Measurements from ENCODE around the gene ERCC2.

The ERCC2 gene

DNA sequence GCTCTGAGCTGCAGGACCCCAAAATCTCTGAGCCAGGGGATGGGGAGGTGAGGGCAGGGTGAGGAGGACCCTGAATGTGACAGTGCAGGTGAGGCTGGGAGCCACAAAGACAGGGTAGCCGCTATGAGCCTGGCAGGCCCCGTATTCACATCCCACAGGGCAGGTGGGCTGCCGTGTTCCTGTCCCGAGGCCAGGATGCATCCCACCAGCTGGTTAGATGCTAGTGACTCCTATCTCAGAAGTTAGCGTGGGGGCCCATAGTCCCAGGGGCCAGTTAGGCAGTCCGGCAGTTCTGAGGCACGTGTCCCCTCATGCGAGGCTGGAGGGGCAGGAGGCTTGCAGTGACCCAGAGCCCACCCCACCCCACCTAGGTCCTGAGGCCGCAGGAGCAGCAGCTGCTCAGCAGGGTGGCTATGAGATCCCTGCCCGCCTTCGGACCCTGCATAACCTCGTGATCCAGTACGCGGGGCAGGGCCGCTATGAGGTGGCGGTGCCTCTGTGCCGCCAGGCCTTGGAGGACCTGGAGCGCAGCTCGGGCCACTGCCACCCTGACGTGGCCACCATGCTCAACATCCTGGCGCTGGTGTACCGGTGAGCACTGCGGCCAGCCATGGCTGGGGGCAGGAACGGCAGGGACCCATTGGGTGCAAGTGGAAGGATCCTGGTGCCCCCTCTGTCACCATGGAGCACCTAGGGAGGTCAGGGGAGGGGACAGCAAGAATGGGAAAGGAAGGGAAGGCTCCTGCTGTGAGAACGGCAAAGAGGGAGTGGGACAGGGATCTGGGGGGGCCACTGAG, 22.6 kb downstream of the ERCC2 start:
- TF ChIP-seq, protein P1, sequence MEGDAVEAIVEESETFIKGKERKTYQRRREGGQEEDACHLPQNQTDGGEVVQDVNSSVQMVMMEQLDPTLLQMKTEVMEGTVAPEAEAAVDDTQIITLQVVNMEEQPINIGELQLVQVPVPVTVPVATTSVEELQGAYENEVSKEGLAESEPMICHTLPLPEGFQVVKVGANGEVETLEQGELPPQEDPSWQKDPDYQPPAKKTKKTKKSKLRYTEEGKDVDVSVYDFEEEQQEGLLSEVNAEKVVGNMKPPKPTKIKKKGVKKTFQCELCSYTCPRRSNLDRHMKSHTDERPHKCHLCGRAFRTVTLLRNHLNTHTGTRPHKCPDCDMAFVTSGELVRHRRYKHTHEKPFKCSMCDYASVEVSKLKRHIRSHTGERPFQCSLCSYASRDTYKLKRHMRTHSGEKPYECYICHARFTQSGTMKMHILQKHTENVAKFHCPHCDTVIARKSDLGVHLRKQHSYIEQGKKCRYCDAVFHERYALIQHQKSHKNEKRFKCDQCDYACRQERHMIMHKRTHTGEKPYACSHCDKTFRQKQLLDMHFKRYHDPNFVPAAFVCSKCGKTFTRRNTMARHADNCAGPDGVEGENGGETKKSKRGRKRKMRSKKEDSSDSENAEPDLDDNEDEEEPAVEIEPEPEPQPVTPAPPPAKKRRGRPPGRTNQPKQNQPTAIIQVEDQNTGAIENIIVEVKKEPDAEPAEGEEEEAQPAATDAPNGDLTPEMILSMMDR (conservative IDR thresholded peaks at IDR 0.05; ENCODE audit: control insufficient read depth, insufficient read depth, low read depth, low read length), result no peak
- H3K4me3 ChIP-seq (ENCODE audit: control insufficient read depth, low read depth, low read length), result no peak overlapping the region
- DNase-seq (ENCODE audit: low read depth), result no peak

DNA sequence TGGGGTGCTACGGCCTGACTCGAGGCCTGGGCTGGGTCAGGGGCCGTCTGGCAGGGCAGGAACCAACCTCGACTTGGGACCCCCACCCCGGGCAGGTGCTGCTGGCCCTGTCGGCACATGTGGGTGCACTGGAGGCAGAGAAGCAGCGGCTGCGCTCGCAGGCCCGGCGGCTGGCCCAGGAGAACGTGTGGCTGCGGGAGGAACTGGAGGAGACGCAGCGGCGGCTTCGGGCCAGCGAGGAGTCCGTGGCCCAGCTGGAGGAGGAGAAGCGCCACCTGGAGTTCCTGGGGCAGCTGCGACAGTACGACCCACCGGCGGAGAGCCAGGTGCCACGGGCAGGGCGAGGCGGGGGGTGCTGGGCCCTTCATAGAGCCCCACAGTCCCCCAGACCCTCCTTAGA, 23.9 kb downstream of the ERCC2 start:
- DNase-seq (ENCODE audit: low read depth), result no peak
- H3K4me3 ChIP-seq (ENCODE audit: control insufficient read depth, low read depth, low read length), result no peak overlapping the region
- TF ChIP-seq, protein P1 (conservative IDR thresholded peaks at IDR 0.05; ENCODE audit: control insufficient read depth, insufficient read depth, low read depth, low read length), result no peak

DNA sequence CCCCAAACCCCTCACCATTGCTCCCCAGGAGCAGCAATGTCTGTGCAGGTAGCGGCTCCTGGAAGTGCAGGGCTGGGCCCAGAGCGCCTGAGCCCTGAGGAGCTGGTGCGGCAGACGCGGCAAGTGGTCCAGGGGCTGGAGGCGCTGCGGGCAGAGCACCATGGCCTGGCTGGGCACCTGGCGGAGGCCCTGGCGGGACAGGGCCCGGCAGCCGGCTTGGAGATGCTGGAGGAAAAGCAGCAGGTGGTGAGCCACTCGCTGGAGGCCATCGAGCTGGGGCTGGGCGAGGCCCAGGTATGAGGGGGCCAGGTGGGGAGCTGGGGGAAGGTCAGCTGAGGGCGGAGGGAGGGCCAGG, 24.9 kb downstream of the ERCC2 start:
- no peak overlapping the region for H3K4me3 ChIP-seq (ENCODE audit: control insufficient read depth, low read depth, low read length)
- TF ChIP-seq, protein P1 (conservative IDR thresholded peaks at IDR 0.05; ENCODE audit: control insufficient read depth, insufficient read depth, low read depth, low read length), result no peak
- no peak for DNase-seq (ENCODE audit: low read depth)

DNA sequence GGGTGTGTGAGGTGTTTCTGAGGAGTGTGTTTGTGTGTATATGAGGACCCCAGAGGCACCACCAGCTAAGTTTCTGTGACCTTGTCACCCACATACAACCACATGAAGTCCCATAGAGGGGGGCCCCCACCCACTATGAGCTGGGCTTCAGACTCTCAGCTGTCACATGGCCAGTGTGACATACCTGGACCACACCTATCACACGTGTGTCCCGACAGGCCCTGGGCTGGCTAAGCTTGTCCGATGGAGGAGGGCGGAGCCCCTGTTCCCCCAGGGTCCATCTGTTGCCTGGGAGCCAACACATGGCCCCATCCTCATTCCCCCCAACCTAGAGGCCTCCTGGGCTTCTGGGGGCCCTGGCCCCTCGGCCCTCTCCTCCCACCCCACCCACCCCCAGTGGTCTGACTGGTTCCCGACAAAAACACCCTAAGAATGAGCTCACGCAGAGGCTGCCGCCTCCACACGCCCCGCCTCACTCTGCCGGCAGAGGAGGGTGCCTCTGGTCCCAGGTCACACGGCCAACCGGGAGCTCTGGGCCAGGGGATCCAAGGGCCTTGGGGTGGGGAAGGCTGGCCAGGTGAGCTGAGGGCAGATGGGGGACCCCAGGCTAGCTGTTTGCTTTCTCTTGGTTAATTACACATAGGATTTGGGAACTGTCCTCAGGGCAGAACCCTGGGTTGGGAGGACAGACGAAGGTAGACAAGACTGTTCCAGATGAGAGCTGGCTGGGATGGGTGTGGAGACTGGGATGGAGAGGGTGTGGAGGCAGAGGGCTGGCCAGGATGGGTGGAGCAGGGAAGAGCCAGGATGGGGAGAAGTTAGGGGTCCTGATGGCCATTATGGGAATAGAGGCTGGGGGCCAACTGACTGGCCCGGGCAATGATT, 25.5 kb downstream of the ERCC2 start:
- TF ChIP-seq, protein P1 (conservative IDR thresholded peaks at IDR 0.05; ENCODE audit: control insufficient read depth, insufficient read depth, low read depth, low read length), result no peak
- no peak for DNase-seq (ENCODE audit: low read depth)
- no peak overlapping the region for H3K4me3 ChIP-seq (ENCODE audit: control insufficient read depth, low read depth, low read length)

DNA sequence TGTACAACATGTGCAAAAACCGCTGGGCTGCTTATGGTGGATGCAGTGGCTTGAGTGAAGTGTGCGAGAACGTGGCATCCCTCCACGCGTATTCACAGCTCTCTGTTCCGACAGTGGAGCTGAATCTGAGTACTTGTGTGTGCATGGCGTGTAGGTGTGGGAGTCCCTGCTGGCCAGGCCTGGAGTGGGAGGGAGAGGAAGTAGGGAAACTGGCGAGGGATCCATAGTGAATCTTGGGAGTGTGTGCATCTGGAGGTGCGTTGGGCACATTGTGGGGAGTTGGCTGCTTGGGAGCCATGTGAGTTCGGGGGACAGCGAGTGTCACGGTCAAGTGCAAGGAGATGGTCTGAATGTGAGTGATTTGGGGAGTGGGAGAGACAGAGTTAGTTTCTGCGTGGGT, 27.5 kb downstream of the ERCC2 start:
- TF ChIP-seq, protein P1 (conservative IDR thresholded peaks at IDR 0.05; ENCODE audit: control insufficient read depth, insufficient read depth, low read depth, low read length), result no peak
- no peak for DNase-seq (ENCODE audit: low read depth)
- H3K4me3 ChIP-seq (ENCODE audit: control insufficient read depth, low read depth, low read length), result no peak overlapping the region

DNA sequence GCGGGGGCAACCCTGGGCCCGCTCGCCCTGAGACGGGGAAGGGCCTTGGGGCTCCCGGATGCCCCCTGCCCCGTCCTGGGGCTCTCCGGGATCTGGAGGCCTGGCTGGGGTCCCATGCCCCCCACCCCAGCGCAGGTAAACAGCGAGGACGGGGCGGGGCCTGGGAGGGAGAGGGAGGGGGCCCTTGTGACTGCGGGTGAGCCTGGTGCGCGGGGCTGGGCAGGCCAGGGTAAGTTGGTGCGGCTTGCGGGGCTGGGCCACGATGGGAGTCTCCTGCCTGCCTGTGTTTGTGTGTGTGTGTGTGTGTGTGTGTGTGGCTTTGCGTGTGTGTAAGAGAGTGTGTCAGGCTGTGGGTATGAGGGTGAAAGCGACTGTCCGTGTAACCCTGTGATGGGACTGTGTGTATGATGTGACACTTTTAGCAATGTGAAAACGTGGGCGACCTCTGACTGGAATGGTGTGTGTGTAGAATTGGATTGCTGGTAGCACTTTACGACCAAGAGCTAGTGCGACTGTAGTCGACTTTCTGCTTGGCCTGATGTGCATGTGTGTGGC, 29.4 kb downstream of the ERCC2 start:
- H3K4me3 ChIP-seq (ENCODE audit: control insufficient read depth, low read depth, low read length), result no peak overlapping the region
- peak; percentile 7 for DNase-seq (ENCODE audit: low read depth)
- TF ChIP-seq, protein P1 (conservative IDR thresholded peaks at IDR 0.05; ENCODE audit: control insufficient read depth, insufficient read depth, low read depth, low read length), result no peak
